NCI-H1436 (cell line): ENCODE data around the gene WDR20.

Experiments used
- DNase-seq: peaks from one replicate; lab custom pipeline; 2025; lab: John Stamatoyannopoulos, UW

The WDR20 gene

DNA sequence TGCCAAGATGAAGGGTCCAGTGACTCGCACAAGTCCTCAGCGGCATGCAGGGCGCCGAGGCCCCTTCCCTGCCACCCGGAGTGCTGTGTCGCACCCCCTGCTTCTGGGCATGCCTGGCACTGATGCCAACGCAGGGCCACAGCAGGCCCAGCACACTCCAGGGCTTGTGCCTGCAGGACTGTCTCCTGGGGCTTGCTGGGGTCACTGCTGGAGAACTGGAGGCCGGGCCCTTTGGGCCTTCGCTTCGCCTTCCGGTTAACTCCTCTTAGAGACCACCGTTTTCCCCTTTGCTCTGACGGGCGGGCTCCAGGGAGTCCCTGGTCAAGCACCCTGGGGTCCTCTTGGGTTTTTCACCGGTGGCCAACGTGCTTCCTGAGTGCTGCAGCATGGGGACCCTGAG, 79.6 kb downstream of the WDR20 start:
- no peak for DNase-seq

DNA sequence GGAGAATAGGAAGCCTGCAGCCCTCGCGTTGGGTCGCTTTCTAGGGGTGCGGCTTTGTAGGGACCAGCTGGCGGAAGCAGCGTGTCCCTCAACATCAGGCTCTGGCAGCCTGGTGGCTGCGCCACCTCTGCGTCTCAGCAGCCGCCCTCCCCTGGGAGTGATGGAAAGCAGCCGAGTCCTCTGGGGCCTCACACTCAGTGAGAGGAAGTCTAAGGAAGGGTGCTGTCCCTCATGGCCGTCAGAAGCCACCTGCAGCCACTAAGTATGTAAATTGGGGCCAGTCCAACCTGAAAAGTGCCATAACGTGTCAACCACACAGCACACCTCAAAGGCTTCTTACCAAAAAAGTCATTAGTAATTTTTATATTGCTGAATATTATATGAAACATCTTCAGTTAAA, 80.3 kb downstream of the WDR20 start:
- peak; percentile 61 for DNase-seq

DNA sequence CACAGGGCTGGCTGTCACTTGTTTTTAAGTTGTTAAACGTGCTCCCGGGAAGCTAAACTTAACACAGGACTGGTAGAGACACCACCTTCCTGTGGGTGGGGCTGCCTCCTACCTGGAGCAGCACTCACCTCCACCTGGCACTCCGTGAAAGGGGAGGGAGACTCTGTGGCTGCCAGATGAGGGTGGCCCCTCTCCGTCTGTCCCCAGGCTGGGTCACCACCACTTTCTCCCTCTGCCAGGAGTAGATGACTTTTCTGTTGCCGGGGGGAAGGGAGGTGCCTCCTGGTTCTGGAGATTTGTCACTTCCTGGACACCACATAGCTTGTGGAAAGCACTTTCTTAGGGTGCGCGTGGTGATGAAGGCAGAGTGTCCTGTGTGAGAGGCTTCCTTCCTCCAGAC, 81.3 kb downstream of the WDR20 start:
- DNase-seq = no peak

DNA sequence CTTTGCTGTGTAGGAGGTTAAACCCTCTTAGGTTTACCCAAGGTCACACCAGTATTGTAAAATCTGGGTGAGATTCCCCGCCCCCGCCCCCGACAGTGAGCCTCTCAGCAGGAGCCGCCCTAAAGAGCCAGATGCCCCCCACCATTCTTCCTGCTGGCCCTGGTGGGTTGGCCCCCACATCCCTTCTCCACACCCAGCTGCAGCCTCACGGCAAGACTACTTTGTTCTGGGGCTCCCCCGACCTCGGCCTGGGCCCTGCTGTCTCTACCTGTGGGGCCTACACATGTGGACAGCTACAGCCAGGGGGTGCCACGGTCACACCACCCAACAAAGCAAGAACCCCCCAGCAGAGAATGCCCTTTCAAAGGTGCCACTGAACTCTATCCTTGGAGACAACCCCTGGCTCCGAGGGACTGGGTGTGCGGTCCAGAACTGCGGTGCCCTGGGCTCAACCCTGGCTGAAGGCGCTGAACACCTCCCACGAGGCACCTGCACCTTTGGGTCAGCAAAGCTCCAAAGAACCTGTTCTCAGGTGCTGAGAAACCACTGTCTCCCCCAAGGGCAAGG, 82.4 kb downstream of the WDR20 start:
- DNase-seq = no peak

- DNase-seq = no peak
These were observed 83.1 kb downstream of the WDR20 start for GRCh38 chr14:102222751-102223150.

- DNase-seq = no peak
These were observed 84.0 kb downstream of the WDR20 start for GRCh38 chr14:102223682-102224081.

- DNase-seq = no peak
These were observed 85.7 kb downstream of the WDR20 start for GRCh38 chr14:102225386-102225785.

DNA sequence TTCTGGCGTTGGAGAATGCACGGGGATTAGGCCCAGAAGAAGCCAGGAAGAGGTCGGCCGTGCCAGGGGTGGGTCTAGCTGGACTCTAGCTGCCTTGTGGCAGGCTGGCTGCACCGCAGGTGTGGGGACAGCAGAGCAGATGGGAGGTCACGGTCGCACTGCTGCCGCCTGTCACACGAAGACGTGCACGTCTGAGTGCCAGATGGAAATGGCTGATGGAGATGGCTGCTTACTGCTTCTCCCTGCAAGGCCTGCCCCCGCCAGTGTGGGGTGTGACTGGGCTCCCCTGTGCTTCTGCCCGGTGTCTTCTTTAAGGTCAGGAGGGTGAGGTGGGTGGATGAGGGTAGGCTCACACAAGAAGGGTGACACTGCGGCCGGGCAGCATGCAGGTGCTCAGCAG, 86.2 kb downstream of the WDR20 start:
- DNase-seq = no peak

GRCh38 chr14:102226356-102227125, 86.8 kb downstream of the WDR20 start:
- no peak for DNase-seq

GRCh38 chr14:102227184-102227964, 87.7 kb downstream of the WDR20 start:
- no peak for DNase-seq

- no peak for DNase-seq
These were observed 89.5 kb downstream of the WDR20 start for GRCh38 chr14:102229071-102229738.

- no peak for DNase-seq
These were observed 90.0 kb downstream of the WDR20 start for GRCh38 chr14:102229739-102230092.

- no peak for DNase-seq
These were observed 90.9 kb downstream of the WDR20 start for GRCh38 chr14:102230481-102231210.

DNA sequence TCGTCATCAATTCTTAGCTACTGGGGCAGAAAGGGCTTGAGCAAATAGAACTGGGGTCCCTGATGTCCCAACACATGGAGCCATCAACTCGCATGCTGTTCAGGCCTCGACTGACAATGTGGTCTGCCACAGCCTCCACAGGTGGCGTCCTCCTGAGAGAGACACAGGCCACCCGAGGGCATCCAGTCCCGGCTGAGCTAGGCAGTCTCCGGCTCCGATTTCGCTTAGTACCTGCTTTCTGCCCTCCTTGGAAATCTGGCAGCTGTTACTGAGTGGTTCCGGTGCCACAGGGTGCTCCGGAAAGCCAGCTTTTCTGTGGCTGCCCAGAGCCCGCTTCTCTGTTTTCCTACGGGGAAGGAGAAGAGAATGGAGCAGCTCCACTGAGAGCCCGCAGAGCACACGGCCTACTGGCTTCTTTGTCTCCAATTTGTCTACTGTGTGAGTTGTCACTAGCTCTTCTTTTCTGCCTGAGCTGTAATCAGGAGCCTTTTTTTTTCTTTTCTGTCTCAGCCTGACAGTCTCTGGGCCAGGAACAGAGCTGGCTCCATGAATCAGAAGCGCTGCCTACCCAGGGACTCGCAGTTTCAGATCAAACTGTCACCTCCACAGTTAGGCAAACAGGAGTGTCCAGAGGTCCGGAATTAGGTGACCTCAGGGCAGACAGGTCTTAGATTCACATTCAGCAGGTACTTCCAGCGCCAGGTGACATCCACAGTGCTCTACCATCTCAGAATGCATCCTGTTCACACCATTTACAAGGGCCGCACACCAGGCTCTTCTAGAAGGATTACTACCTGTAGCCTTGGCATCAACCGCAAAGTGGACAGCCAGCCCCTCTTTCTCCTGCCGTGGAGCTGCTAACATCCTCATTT, 92.0 kb downstream of the WDR20 start:
- DNase-seq = no peak

- no peak for DNase-seq
These were observed 92.6 kb downstream of the WDR20 start for GRCh38 chr14:102232348-102232625.

GRCh38 chr14:102233081-102233480, 93.4 kb downstream of the WDR20 start:
- no peak for DNase-seq

GRCh38 chr14:102234331-102235264, 94.9 kb downstream of the WDR20 start:
- DNase-seq = no peak

DNA sequence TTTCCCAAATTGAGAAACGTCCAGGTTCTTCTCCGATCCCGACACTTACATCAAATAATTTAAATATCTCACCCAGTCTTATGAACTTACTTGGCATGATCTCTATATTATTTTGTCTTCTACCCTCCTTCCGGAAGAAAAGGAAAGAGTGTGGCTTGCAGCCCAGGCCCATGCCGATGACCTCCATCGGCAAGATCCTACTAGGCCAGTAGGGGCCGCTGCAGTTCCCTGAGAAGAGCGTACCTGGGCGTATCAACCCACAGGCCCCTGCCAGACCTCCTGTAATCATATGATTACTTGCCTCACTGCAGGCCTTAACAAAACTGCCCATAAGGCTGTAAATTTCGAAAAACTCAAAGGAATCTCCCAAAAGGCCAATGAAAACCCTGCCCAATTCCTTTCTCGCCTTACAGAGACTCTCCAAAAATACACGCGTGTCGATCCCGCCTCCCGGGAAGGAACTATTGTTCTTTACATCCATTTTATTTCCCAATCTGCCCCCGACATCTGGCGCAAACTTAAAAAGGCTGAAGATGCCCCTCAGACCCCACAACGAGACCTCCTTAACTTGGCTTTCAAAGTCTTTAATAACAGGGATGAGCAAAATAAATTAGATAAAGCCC, 95.7 kb downstream of the WDR20 start:
- peak; percentile 78 for DNase-seq

DNA sequence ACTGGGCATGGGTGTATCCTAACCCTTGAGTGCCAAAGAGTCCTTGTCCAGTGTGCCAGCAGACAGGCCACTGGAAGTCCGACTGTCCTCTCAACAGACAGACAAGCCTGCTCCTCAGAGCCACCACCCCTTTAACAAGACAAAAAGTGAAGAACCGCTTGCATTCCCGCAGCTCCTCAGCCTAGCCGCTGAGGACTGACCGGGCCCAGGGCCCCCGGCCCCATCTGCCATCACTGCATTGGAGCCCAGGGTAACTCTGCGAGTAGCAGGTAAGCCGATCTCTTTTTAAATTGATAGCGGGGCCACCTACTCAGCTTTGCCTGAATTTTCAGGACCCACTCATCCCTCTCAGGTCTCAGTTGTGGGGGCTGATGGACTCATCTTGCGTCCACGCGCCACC, 96.3 kb downstream of the WDR20 start:
- DNase-seq = no peak

- no peak for DNase-seq
These were observed 98.4 kb downstream of the WDR20 start for GRCh38 chr14:102238131-102238530.
